ENCODE results near the gene EPHB2.
"Not testable (repeated sequence)": the region's sequence is repeated elsewhere in the genome, so short reads cannot be mapped to it uniquely, and the experiment has no call there.

The EPHB2 gene

DNA sequence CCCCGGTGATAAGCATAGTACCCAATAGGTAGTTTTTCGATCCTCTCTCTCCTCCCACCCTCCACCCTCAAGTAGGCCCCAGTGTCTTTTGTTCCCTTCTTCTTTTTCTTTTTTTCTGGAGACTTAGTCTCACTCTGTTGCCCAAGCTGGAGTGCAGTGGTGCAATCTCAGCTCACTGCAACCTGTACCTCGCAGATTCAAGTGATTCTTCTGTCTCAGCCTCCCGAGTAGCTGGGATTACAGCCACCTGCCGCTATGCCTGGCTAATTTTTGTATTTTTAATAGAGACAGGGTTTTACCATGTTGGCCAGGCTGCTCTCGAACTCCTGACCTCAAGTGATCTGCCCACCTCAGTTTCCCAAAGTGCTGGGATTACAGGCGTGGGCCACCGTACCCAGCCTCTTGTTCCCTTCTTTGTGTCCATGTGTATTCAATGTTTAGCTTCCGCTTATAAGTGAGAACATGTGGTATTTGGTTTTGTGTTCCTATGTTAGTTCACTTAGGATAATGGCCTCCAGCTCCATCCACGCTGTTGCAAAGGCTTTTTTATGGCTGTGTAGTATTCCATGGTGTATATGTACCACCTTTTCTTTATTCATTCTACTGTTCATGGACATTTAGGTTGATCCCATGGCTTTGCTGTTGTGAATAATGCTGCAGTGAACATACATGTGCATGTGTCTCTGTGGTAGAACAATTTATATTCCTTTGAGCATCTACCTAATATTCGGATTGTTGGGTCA, 133.0 kb downstream of the EPHB2 start:
- not testable (repeated sequence) for DNase-seq

DNA sequence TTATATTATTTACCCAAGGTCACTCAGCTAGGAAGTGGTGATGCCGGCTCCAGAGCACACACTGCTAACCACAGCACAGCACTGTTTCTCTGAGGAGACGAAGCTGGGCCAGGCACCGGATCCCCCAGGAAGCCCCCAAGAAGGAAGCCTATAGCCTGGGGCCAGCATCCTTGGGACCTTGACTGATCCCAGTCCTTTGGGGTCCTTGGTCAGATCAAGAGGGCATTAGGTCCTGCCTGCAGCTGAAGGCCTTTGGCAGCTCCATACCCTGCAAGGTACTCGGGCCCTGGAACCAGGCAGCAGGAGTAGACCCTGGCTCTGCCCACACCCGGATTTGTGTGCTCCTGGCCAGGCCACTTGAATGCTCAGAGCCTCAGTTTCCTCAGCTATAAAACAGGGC, 134.0 kb downstream of the EPHB2 start:
- no peak for DNase-seq

DNA sequence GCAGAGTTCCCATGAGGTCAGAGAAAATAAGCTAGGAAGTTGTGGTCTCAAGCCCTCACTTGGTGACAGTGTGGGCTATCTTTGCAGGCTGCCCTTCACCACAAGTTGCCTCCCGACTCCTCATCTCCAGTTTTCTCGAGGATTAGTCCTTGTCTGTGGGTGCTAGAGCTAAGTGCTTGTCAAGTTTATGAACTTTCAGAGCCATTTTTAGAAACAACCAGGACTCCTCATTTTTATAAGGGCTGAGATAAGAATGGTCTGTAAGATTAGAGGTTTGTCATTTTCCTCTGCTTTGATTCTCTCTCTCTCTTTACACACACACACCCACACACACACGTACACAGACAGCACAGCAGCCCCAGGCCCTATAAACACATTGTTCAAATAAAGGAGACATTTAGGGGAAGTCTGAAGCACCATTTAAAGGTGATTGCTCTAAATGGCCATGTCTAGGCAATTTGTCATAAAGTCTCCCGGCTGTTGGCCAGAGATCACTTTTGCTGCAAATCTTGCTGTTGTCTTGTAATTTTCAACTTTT, 134.8 kb downstream of the EPHB2 start:
- no peak for DNase-seq

DNA sequence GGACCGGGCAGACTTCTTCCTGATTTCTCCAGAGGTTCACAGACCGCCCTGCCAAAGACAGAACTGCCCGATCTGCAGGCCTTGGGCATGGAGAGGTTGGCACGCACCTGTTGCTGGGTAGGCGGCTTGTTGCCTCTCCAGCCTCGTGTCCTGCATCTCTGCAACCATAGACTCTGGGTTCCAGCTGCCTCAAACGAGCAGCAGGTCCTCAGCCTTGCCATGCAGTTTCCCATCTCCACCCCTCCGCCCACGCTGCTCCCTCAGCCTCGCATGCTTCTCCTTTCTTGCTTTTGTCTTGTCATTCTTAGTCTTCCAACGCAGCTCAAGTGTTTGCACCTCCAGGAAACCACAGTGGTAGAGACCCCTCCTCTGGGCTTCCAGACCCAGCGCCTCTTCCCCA, 135.8 kb downstream of the EPHB2 start:
- no peak for DNase-seq

DNA sequence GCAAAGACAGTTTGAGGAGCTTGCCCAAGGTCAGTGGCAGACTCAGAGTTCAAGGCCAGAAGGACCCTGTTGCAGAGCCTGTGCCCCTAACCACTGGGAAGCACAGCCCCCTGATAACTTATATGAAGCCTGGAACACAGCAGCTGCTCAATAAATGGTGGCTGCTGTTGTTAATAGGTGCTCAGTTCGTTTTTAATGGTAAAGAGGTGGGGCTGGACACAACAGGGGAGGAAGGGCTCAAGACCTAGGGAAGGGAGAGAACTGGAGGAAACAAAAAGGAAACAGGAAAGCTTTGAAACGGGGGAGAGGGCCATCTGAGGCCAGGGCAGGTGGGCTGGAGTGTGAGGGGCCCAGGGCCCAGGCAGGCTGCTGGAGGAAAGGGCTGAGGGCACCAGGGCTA, 136.6 kb downstream of the EPHB2 start:
- no peak for DNase-seq

DNA sequence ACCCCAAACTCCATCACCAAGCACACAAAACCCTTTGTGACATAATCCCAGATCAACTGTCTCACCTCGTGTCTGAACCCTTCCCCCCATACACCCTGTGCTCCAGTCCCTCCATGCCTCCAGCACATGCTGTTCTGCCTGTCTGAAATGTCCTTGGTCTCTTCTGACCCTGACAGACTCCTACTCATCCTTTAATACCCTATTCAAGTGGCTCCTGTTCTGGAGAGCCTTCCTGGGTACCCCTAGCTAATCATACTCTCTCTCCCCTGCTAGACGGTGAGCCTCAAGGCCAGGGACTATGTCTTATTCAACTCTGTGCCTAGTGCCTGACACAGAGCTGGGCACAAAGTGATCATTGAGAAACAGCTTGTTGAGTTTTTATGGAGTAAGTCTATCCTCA, 137.1 kb downstream of the EPHB2 start:
- DNase-seq = no peak

DNA sequence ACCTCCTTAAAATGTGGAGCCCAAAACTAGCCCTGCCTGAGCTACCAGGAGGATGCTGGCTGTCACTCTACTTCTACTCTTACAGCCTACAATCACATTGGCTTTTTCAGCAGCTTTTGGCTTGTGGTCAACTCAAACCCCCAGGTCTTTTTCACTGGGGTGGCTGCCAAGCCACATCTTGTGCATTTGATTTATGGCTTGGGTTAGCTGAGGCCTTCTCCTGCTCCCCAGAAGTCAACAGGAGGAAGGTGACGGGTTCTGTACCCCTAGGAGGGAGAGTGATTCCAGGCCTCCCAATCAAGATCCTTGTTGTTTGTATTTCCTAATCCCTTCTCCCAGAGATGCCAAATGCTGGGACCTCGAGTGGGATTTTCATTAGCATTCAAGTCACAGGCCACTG, 137.8 kb downstream of the EPHB2 start:
- no peak for DNase-seq

DNA sequence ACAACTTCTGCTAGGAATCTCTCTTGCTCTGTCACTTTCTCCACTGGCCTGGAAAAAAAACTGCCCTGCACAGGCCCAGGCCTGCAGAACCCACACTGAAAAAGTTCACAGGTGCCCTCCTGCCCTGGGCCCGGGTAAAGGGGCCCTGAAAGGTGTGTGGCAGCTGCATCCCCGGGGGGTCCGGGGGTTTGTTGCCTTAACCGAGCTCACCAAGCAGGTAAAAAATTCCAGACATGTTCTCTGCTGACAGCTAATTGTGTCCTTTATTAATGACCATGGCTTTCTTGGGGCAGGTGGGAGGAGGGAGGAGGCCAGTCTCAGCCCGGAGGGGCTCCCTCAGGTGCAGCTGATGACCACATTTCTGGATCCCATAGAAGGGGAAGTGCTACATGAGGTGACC, 139.1 kb downstream of the EPHB2 start:
- no peak for DNase-seq

DNA sequence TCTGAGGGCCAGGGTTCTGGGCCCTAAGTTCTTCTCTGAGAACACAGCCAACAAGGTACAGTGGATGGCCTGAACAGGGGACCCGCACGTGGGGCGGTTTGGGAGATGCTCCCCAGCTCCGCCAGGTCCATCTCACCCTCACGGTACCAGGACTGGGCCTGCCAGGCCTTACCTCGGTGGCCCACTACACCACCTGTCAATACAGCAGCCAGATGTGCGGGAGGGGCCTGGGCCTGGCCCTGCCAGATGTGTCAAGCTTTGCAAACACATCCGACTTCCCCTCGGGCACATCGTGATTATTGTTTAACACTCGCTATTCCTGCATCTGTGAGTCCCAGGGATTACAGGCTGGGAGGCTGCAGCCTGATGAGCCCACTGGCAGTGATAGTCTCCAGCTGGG, 139.6 kb downstream of the EPHB2 start:
- DNase-seq = no peak

DNA sequence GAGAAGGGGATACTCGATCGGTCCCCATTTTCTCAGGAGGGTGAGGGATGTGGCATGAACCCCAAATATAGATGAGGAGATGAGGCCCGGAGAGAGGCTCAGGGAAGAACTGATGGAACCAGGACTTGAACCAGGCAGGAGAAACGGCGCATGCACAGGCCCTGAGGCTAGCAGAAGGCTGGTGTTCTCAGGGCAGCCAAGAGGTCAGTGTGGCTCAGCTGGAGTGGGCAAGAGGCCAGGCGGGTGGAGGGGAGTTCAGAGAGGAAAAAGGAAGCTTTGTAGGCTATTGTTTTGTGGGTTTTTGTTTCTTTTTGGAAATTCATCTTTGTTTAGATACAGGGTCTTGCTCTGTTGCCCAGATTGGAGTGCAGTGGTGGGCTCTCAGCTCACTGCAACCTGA, 140.0 kb downstream of the EPHB2 start:
- DNase-seq = no peak

DNA sequence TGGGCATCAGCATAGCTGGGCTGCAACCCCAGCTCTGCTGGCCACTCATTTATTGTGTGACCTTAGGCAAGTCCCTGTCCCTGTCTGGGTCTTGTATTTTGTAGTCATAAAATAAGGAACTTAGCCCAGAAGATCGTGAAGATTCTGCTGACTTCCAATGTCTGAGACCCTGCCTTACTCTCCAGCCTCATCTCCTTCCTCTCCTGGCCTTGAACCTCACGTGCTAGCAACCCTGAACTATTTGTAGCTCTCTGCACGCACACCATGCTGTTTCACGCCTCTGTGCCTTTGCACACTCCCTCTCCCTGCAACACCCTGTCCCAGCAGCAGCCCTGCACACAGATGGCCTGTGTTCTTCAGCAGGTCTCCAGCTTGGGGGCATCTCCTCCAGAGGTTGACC, 140.9 kb downstream of the EPHB2 start:
- no peak for DNase-seq

DNA sequence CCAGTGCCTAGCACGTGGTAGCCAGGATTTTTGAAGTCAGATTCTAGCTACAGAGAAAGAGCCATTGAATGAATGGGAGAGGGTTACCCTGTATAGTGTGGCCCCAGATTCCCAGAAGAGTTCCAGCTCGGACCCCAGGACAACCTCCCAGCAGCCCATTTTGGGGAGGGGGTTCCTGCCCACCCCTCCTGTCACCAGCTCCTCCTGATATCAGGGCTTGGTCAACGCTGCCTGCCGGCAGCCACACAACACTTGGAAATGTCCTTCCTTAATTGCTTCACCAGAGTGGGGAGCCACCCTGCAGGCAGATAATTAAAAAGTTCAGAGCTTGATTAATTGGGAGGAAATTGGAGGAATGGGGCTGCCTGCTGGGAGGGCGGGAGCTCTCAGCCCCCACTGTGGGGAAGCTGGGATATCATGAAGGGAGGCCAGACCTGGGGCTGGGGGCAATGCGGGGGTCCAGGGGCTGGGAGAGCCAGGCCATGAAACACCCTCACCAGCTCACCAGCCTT, 141.6 kb downstream of the EPHB2 start:
- no peak for DNase-seq

DNA sequence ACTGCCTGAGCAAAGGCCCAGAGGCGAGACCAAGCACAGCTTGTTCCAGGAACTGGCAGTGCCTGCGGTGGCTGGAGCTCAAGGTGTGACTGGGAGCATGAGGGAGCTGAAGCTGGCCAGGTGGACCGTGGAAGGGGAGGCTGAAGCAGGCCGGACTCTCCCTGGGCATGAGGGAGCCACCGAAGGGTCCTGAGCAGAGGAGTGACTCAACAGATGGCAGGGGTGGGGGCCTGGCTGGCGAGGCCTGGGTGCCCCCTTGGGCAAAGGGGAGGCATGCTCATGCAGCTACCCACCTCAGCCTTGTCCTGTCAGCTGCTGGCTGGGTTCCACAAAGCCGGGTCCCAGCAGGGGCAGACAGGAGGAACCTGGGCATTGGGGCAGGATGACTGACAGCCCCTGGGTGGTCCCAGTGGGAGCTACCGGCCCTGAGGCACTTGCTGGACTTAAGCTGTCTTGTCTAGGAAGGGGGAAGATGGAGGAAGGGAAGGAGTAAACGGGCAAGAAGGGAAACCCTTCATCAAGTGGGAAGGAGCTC, 143.1 kb downstream of the EPHB2 start:
- no peak for DNase-seq

DNA sequence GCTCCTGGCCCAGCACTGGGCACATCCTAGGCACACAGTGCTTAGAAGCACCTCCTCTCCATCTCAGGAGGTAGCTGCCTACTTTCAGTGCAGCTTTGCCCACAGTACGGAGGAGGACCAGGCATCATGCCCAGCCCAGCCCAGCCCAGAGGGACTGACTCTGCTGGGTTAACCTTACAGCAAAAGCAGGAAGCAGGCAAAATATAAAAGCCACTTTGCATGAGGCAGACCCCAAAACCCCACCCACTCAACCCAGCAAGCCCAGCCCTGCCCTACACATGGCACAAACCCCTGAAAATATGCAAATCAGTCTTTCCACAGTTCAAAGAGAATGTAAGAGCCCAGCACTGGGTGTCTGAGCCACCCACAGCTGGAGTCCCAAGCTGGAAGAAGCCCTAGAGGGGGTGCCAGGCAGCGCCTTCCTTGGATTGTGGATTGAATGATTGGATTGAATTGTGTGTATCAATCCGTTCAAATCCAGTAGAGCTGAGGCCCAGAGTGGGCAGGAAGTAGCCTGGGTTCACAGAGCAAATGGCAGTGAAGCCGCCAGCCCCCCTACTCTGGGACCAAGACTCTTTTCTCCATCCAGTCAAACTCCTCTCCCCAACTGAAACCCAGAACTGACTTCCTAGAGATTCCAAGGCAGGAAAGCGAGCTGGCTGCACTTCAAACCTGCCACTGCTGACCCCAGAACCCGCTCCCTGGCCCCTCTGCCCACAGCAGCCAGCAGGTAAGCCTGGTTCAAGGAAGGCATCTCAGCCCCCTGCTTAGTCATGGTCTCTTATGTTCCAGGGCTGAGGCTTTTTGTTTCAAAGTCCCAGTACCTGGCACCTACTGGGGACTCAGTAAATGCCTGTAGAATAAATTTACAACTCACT, 144.3 kb downstream of the EPHB2 start:
- no peak for DNase-seq

DNA sequence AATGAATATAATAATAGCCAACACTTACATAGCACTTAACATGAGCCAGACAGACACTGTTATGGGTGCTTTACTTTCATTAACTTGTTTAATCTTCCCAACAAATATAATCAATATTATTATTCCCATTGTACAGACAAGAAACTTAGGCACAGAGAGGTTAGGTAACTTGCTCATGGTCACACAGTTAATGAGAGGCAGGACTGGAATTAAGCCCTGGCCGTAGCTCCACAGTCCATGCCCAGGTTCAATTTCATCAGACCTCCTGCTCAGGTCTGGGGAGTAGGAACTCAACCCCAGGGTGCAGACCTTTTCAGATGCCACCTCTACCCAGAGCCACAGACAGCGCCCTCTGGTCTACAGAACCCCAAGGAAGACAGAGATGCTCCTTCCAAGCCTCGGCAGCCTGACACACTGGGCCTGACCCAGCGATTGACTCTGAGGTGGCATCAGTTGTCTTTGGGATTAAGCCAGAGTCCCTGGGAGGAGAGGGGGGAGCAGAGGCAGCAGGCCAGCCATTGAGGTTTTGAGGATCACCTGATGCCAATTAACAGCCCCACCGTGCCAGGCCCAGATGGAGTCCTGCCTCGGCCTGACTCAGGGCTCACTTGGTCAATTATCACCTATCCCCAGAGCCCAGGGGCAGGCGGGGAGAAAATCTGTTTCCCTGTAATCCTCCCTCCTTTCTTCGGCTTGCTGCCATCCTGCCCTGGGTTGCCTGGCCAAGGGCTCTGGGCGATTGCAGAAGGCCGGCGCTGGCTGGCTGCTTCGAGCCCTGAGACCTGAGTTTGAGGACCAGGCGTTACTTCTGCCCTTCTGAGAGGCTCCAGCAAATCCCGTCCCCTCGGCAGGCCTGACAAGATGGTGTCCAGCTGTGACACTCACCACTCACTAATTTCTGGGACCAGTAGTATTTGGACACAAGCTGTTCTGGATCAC, 145.3 kb downstream of the EPHB2 start:
- no peak for DNase-seq

DNA sequence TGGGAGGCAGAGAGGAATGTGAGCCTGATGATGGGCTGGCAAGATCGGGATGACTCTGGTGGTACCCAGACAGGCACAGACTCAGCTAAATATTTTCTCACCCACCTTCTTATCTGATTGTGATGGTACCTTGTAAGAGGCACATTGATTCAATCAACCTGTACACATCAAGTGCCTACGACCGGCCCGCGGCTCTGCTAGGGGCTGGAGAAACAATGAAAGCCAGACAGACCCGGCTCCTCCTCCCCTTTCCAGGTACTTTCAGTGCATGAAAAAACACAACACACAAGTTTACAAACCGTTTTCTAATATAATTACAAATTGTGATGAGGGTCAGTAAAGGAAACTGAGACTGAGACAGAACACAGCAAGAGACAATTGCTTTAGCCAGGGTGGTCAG, 147.0 kb downstream of the EPHB2 start:
- DNase-seq = no peak

DNA sequence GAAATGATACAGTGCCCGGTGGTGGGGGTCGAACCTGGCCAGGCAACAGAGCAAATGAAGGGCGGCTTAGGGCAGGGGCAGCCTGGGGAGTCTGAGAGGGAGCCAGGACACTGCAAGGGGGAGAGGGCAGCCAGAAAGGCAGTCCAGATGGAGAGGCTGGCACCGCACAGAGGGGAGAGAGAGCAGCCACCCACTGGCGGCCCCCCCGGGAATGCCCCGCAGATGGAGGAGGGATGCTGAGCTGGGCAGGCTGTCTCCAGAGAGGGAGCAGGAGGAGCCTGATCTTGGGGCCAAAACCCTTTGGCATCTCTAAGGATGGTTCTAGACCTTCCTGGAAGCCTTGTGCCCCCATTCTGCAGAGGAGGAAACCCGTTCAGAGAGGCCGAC, 149.8 kb downstream of the EPHB2 start:
- no peak for DNase-seq

DNA sequence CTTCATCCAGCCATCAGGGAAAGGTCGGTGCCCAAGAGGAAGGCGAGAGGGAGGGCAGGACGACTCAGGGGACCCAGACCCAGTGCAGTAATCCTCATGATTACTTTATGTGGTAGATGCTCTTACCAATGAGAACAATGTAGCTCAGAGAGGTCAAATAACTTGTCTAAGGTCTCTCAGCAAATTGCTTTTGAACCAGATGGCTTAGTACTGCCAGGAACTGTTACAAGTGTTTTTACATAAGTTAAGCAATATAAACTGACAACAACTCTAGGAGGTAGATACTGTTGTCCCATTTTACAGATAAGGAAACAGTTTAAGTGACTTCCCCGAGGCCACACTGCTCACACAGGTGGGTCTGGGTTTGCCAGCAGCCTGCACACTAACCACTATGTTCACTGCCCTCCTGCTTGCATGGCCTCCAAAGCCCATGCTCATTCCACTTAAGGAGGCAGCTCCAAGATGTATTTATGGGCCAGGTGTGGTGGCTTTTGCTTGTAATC, 150.3 kb downstream of the EPHB2 start:
- no peak for DNase-seq

DNA sequence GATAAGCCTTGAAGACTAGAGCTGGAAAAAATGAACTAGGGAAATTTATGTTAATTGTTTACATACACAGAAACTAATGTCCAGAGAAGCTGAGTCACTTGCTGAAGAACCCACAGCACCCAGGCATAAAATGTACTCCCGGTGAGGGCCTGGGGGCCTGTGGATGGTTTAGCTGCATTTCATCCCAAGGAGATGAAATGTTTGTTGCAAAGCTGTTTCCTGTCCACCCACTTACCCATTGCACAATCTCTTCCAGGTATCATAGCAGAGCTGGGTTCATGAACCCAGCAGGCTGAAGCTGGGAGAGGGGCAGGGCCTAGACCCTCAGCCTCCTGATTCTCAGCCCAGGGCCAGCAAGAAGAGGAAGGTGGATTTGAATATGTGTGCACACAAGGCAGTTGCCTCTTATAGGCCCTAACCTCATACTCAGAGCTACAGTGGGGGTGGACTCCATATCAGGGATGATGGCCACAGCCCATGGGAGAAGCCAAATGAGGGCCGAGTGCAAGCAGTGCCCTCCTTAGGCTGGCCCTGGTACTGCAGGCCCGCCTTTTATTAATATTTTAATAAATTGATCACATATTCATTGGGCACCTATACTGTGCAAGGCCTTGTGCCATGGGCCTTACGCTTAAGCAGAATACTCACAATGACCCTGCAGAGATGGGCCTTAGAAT, 151.3 kb downstream of the EPHB2 start:
- no peak for DNase-seq

DNA sequence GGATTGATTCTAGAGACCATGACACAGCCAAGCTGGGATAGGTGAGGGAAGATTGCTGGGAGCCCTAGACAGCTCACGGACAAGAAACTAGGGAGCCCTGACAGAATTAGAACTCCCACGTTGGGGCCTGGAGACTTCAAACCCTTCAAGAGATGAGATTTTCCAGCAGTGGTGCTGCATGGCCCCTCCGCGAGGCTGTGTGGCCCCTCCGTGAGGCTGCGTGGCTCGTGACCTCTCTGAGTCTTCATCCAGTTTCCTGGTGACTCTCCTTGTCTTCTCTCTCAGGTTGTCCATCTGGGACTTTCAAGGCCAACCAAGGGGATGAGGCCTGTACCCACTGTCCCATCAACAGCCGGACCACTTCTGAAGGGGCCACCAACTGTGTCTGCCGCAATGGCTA, 152.1 kb downstream of the EPHB2 start:
- no peak for DNase-seq

DNA sequence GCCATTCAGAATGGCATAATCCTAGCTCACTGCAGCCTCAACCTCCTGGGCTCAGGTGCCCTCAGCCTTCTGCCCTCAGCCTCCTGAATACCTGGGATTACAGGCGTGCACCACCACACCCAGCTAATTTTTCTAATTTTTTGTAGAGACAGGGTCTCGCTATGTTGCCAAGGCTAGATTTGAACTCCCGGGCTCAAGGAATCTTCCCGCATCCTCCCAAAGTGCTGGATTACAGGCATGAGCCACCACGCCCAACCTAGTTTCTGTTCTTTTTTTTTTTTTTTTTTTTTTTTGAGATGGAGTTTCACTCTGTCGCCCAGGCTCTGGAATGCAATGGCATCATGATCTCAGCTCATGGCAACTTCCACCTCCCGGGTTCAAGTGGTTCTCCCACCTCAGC, 153.1 kb downstream of the EPHB2 start:
- DNase-seq = no peak

DNA sequence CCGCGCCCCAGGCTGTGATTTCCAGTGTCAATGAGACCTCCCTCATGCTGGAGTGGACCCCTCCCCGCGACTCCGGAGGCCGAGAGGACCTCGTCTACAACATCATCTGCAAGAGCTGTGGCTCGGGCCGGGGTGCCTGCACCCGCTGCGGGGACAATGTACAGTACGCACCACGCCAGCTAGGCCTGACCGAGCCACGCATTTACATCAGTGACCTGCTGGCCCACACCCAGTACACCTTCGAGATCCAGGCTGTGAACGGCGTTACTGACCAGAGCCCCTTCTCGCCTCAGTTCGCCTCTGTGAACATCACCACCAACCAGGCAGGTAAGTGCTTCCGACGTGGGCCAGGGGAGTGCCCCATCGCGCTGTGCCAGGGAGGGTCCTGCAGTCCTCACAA, 154.2 kb downstream of the EPHB2 start:
- DNase-seq = no peak
